NK-92 (cell line): Measurements from ENCODE around the gene TOR1AIP2.

ENCODE experiments used
- DNase-seq: peaks from one replicate; lab custom pipeline; 2025; ENCODE audit not compliant: unreplicated experiment; lab: John Stamatoyannopoulos, UW

The TOR1AIP2 gene

DNA sequence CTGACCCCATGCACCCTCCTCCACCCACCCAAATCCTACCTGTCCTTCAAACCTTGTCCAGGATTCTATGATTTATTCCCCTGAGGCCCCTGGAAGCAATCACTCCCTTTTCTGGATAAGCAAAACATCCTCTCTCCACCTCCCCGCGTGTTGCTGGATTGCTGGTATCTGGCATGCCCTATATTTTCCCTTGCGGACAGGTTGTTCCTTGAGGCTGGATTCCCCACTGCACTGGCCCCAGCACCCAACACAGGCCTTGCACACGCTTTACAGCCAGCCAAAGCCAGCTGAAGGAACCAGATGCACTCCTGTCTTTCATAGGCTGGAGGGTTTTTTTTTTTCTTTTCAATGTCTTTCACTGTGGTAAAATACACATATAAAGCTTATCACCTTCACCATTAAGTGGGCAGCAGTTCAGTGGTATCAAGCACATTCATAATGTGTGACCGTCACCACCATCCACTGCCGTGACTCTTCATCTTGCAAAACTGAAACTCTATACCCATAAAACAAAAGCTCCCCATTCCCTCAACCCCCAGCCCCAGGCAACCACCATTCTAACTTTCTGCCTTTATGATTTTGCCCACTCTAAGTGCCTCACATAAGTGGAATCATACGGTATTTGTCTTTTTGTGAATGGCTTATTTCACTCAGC lies 50.9 kb downstream of the TOR1AIP2 start:
- no peak for DNase-seq

DNA sequence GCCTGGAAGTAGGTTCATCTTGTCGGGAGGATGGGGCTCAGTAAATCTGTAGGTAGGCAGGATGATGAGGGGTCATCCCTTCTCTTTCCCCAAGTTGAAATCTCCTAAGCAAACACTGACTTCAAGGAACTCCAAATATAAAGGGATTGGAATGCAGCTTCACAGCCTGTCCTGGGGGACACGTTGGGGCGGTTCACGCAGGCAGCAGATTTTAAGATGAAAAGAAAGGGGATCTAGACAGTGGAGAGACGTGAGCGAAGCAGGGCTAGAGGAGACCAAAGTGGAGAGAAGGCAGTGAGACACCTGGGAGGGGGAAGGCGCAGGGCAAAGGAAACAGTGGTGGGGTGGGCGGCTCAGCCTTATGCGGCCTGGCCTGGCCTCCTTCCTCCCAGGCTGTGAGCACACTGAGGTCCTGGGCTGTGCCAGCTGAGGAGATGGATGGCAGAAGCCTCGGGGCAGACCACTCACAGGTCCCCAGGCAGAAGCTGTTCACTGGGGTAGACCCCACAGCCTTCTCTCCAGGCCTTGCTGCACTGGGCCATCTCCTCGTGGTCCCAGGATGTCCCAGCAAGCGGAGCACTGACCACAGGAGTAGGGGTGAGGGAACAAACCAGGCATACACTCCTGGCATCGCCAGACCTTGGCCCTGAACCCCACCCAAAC lies 51.7 kb downstream of the TOR1AIP2 start:
- no peak for DNase-seq

DNA sequence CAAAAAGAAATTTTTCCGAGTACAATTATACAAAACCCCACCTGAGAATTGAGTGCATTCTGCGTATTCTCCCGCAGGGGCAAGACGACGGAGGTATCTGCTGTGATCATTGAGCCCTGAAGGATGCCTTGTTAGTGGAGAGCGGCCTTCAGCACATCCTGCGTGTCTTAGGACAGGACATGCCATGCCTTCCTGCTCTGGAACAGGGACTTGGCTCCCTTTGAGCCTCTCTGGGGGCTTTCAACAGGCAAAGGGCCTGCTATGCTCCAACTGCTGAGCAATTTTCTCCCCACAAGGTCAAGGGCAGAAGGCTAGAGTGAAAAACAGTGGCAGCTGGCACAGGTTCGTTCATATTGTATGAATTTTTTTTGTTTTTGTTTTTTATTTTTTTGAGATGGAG lies 52.4 kb downstream of the TOR1AIP2 start:
- no peak for DNase-seq

DNA sequence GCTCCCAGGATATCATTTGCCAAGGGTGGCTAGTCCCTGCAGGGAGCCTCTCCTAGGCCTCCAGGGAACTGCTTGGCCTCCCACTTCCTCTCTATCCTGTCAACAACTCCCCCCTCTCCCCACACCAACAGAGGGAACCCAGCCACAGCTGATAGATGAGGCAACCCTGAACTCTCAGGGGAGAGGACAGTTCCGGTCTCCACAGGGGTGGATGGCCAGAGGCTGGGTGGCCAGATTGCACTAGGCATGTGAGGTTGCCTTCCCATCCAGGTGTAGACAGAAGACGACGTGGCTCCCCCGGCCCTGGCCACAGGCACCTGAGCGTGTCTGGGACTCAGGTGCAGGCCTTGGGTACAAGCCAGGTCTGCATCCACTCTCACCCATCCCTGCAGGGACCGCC lies 53.3 kb downstream of the TOR1AIP2 start:
- DNase-seq, result no peak

DNA sequence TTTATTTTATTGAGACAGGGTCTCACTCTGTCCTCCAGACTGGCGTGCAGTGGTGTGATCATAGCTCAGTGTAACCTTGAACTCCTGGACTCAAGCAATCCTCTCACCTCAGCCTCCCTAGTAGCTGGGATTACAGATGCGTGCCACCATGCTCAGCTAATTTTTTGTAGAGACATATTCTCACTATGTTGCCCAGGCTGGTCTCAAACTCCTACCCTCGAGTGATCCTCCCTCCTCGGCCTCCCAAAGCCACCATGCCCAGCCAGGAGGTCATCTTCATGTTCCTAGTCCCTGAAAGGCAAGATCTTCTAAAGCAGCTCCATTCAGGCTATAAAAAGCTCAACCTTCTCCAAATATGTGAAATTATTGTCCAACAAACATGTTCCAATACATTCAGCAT lies 53.9 kb downstream of the TOR1AIP2 start:
- DNase-seq, result no peak

DNA sequence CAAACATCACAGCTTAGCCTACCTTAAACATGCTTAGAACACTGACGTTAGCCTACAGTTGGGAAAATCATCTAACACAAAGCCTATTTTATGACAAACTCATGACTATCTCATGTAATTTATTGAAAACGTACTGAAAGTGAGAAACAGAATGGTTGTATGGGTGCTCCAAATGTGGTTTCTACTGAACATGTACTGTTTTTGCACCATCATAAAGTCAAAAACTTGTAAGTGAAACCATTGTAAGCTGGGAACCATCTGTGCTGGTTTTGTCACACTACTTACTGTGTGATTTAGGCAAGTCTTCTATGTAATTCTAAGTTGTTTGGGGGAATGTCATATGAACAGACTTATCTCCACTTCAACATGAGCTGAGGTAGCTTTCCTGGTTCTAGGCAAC lies 55.5 kb downstream of the TOR1AIP2 start:
- no peak for DNase-seq

DNA sequence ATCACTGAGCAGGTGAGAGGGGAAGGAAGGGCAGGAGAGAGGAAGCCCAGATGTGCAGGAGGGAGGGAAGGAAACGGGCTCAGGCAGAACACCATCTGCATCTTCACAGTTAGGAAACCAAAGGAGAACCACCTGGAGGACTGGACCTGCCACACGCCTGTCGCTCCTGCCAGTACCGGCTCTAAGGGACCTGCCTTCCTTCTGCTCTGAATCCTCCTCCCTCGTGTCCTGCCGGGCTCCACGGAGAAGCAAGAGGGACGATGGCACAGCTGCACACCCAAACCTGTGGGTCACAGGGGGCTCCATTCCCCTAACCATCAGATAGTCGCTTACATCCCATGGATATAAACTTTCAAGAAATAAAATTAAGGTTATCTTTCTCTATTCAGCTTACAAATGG lies 56.1 kb downstream of the TOR1AIP2 start:
- no peak for DNase-seq

DNA sequence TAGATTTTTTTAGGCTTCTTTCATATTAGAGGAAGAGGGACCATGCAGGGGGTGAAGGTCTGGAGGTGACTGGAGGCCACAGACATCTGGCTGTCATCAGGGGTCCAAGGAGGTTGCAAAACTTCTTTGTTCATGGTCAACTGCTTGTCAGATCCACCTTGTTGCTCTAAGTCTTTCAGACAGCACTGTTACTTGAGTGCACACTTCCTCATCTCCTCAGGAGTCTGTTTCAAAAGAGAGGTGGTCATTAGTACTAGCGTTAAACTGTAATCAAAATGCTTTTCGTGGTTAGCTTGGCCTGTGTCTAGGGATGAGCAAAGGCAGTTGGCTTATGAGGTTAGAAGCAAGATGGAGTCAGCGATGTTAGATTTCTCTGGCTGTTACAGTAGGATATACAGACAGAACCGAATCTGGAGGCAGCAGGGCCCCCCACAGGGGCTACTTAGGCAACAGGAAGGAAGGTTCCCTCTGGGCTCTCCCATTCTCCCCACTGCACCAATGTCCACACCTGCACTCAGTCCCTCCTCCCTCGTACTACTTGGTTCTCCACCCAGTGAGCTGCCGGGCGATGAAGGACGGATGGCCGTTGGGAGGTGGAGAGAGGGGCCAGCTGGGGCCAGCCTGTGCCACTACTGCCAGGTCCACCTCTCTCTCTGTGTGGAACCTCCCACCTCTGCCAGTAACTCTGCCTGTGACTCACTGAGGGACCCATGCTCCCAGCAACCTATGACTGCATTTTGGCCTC lies 57.2 kb downstream of the TOR1AIP2 start:
- no peak for DNase-seq

DNA sequence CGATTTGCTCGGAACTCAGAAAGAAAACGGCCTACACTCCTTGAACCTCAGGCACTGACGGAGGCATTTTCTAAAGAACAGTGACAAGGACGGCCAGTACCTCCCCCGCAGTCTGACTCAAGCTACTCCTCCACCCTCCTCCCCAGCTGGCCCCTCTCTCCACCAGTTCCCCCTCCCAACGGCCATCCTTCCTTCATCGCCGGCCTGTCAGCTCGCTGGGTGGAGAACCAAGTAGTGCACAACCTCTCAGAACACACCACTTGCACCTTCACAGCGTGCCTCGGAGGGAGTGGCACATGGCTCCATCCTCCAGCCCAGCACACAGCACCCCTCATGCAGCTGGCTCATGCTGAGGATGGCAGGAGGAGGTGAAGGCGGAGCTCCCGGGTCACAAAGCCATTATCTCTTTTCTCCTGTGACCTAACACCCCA lies 58.8 kb downstream of the TOR1AIP2 start:
- DNase-seq, result no peak

DNA sequence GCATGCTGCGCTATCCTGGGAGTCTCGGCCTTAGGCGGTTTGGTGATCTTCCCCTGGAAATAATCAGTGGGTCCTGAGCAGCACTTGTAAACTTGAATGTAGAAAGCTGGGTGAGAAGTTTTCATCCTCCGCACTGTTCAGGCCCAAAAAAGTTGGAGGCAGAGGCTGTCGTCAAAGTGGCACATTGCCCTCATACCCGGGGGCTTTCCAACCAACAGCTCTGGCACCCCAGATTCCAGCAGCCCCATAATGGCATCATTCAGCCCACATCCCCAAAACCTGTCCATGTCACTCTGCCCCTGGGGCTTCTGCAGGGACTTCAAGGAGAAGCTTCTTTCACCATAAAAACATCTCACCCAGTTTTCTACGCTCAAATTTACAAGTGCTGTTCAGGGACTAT lies 59.3 kb downstream of the TOR1AIP2 start:
- no peak for DNase-seq

DNA sequence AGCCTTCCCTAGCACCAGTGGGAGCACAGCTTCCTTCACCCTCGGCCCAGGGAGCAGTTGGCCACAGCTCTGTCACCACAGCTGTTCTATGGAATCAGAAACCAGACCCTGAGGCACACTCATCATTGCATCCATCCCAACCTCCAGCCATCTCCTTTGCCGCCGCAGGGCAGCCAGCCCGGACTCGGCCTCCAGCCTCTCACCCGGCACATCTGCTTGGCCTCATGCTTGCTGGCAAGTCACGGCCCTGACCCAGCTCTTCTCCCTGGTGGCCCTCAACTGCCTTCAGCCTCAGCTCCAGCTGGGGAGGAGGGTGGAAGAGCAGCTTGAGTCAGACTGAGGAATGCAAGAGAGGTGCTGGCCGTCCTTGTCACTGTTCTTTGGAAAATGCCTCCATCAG lies 59.8 kb downstream of the TOR1AIP2 start:
- no peak for DNase-seq

DNA sequence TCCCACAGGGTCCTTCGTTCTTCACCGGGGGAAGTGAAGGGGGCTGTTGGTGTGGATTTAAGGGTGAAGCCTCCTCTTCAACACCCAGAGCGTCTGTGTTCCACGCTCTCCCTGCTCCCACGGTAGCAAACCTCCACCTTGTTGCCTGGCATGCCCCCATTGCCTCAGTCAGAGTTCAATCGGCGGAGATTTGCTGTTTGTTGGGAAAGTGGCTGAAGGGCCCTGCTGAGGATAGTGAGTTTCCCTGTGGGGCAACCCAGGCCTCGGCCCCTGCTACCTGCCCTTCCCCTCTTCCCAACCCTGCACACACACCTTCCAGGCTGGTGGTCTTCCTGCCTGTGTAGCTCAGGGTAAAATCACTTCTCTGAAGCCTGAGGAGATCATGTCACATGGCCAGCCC lies 60.5 kb downstream of the TOR1AIP2 start:
- DNase-seq, result no peak

DNA sequence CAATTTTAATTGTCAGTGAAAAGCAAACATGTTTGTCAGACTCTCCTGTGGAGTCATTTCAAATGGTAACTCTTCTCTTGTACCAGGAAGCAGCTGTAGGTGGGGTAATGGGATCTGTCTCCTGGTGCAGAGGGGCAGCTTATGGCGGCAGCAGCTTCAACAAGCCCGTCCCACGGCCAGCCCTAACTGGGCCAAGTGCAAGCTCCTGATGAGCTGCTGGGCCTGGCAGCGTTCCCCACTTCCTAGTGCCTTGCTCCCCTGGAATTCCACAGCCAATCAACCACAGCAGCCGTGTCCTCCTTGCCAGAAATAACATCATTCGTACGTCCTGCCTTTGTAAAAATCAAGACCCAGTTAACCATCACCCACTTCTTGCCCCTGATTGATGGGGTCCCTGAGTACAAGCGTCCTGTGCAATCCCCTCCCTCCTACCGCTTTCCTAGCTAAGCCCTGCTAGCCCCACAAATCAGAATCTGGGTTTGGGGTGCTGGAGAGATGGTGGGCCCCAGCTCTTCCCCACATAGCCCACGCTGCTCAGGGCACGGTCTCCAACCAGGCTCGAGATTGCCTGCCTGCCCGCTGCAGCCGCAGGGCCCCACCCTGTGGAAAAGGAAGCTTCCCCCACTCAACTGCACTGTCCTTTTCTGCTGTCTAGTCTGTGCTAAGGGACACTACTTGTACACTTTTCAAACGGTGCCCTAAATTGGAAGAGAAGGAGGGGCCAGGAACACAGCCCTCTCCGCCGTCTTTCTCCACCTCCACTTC lies 61.2 kb downstream of the TOR1AIP2 start:
- DNase-seq, result no peak

DNA sequence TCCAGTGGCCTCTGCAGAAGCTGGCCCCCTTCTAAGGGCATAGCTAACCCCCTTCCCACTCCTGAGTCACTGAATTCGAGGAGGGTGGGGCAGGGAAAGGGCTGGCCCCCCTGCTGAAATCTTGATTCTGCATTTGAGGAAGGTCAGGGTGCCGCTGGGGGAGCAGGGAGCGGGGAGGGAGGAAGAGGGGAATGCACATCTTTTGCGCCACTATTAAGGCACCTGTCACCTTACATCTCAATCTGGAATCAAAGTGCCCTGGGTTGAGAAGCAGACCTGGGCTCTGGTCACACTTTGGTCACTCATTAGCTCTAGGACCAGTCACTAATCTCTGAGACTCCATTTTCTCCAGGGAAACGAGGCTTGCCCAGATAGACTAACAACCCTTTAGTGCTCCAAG lies 62.0 kb downstream of the TOR1AIP2 start:
- DNase-seq, result no peak

DNA sequence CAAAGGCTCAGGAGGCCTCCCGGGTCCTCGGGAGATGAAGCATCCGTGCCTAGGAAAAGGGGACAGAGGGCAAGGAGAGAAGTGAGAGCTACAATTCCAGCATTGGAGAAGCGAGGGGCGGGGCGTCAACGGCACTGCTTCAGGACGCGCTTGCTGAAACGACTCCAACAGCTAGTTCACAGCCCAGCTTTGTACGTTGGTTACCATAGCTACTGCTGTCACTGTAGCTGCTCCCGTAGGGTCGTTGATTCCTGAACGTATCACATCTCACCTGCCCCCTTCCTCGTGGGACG lies 63.1 kb downstream of the TOR1AIP2 start:
- DNase-seq, result no peak

DNA sequence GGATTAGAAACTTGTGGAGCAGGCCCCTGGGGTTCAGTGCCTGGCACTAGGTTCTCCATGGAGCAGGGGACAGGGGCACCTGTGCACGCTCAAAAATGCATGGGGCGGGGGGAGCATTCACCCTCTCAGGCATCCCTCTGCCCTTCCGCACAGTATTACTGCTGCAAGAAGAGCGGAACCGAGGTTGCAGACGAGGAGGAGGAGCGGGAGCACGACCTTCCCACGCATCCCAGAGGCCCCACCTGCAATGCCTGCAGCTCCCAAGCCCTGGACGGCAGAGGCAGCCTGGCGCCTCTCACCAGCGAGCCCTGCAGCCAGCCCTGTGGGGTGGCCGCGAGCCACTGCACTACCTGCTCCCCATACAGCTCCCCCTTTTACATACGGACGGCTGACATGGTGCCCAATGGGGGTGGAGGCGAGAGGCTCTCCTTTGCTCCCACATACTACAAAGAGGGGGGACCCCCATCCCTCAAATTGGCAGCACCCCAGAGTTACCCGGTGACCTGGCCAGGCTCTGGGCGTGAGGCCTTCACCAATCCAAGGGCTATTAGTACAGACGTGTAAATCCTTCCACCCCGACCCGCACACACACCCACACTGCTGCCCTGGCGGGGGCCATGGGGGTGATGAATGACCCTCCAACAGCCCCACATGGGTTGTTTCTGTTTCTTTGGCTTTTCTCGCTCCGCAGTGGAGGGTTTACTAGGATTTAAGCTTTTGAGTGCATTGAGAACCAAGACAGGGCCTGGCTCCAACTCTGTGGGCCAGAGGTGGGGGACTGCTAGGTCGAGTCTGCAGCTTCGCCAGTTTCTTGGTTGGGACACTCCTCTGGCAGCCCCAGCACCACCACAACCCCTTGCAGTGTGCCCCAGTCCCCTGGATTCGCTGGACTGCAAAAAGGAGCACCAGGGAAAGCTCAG lies 63.7 kb downstream of the TOR1AIP2 start:
- DNase-seq, result no peak

DNA sequence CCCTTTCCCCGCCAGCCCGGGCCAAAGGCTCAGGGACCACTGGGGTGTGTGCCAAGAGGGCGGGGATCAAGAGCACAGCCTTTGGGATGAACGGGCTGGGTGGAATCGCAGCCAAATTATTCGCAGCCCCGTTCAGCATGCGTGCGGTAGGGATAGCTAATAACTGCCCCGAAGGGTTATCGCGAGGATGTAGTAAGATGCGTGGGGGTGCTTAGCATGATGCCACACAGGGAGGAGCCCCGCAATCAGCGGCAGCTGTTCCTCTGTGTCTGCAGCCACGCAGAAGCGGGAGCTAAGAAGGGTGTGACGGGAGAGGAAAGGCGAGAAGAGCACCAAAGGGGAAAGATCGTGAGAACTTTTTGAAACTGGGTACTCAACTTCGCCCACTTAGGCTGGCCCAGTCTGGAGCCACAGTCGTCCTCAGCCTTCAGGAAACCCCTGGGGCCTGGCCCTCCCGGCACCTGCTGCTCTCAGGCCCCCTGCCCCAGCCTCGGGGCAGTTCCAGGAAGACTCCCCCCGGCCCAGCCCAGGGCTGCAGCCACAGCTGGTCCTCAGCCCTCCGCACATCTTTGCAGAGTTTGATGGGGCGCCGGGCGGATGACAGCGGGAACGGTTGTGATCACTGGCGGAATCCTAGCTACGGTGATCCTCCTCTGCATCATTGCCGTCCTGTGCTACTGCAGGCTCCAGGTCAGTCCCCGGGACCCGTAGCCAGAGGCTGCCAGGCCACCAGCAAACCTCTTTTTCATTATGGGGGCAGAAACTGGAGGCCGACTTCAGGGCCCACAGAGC lies 64.9 kb downstream of the TOR1AIP2 start:
- DNase-seq, result no peak

DNA sequence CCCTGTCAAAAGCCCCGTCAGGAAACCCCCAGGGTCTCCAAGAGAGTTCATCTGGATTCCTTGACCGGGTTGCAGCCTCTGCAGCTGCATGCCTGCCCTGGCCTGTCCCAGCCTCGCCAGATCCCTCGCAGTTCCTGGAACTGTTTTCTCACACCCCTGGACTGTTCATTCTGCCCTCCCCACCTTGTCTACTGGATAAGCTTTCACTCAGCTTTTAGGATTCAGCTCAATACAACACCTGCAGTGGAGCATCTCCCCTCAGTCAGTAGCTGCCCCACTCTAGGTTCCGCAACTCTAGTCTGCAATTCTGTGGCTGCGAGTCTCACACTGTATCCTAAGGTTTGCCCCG lies 67.3 kb downstream of the TOR1AIP2 start:
- no peak for DNase-seq

DNA sequence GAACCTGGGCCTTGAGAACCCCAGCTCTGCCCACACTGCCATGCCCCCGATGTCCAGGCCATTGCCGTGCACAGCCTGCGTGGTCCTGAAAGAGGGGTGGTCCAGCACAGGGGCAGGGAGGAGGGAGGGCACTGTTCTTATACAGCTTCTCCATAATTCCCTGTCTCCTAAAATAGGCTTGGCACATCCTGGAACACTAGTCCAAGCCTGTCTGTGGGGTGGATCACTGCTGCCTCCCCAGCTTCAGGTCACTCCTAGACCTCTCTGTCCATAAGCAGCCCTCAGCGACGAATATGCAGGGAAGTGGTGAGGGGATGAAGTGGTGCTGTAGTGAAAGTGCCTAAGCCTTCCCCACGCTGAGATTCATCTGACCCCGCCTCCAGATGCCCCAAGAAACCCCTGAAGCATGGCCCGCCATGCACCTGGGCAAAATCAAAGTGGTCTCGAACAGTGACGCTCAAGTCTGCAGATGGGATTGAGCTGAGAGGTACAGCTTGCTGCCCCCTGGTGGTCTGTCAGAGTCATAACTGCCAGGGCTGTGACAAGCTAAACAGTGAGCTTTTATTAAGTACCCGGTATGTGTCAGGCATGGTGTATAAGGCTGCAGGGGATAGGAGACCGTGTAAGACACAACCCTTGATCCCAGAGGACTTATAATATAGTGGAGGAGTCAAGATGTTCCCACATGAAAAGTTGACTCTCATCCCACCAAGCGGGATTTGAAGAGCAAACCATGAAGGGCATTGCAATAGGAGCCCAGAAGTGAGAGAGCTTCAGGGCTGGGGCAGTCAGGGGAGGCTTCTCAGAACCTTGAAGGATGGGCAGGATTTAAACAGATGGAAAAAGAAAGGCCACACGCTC lies 67.9 kb downstream of the TOR1AIP2 start:
- no peak for DNase-seq
